ENCODE results near the gene CPN1. TPM values are rescaled to one million over a fixed set of nuclear protein-coding genes. Genes with fewer than 3 reads are reported as not detected.
"Not testable (repeated sequence)": the region's sequence is repeated elsewhere in the genome, so short reads cannot be mapped to it uniquely, and the experiment has no call there.

The CPN1 gene
- polyA plus RNA-seq, 3 donors = 3.1 to 3.2 (median 3.1) TPM

GRCh38 chr10:100027416-100027815 is 54.3 kb downstream of the CPN1 start:
- DNase-seq (ENCODE audit: low read depth in 3 of 3, low spot score in 2 of 3) = no peak

DNA sequence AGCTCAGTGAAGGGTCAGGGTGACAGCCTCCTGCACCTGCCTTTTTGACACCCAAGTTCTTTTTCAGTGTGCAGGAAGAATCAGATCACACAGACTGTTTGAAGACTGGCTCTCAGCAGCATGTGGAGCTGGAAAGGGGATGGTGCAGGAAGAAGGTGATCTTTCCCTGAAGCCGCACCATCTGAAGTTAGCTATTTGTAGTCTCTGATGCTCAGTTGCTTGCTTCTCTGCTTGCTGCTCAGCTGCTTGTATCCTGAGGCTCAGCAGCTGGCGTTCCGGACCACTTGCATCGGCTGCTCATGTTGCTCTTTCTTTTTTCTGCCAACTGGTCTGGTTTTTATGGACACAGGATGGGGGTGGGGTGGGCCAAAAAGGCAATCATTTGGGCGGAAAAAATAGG is 56.1 kb downstream of the CPN1 start:
- DNase-seq (ENCODE audit: low read depth in 3 of 3, low spot score in 2 of 3) = peak in 2 of 3 donors; percentile 63 to 70

DNA sequence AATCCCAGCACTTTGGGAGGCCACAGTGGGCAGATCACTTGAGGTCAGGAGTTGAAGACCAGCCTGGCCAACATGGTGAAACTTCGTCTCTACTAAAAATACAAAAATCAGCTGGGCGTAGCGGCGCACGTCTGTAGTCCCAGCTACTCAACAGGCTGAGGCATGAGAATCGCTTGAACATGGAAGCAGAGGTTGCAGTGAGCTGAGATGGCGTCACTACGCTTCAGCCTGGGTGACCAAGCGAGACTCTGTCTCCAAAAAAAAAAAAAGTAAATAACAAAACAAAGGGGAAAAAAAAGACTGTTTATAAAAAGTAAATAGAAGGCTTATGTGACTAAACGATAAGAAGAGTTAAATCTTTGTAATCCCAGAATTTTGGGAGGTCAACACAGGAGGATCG is 56.9 kb downstream of the CPN1 start:
- DNase-seq (ENCODE audit: low read depth in 3 of 3, low spot score in 2 of 3) = no peak

GRCh38 chr10:100022403-100022802 is 59.3 kb downstream of the CPN1 start:
- no peak for DNase-seq (ENCODE audit: low read depth in 3 of 3, low spot score in 2 of 3)

- no peak for DNase-seq (ENCODE audit: low read depth in 3 of 3, low spot score in 2 of 3)
These were observed 60.3 kb downstream of the CPN1 start for GRCh38 chr10:100021322-100021721.

- no peak for DNase-seq (ENCODE audit: low read depth in 3 of 3, low spot score in 2 of 3)
These were observed 60.8 kb downstream of the CPN1 start for GRCh38 chr10:100020886-100021253.

DNA sequence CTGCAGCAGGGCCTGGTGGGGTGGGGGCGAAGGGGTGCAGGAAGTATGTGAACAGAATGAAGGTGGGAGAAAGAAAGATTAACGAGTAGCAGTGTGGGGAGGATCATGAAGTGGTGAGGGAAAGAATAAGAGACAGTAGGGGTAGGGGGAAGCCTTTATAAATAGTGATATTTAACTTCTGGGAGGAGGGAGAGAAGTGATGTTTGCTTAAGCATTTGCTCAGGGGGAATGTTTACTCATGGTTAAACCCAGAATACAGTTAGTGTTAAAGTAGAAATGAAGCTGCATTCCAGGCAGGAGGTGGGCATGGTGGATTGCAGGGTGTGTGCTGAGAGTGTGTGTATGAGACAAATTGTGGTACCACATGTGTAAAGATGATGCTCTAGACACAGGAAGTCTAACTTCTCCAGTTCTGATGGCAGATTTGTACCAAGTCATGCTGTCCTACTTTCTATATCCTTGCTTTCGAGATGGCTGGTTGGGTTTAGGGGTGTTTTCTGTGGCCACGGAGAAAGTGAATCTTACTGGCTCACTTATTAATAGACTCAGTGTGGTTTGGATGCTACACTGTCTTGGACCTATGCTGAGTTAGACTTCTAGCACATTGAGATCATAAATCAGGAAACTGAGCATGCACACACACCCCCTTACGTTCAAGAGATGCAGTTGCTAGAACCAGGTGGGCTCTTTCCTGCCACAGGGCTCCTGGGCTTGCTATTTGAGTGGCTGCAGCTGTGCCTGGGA is 61.4 kb downstream of the CPN1 start:
- DNase-seq (ENCODE audit: low read depth in 3 of 3, low spot score in 2 of 3) = no peak

DNA sequence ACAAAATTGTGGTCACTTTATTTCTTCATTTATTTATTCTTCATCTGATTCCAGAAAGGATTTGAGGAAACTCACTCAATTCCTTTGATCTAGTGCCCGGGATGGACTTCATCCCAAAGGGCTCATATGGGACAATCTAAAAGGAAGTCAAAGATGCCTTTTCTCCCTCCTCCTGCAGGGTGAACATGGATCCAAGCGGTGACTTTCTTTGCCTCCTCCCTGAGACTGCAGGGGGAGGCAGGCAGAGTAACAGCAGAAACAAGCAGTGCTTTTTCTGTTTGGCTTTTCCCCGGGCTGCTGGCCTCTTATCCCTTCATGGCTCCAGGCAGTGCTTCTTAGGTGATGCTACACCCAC is 61.9 kb downstream of the CPN1 start:
- no peak for DNase-seq (ENCODE audit: low read depth in 3 of 3, low spot score in 2 of 3)

DNA sequence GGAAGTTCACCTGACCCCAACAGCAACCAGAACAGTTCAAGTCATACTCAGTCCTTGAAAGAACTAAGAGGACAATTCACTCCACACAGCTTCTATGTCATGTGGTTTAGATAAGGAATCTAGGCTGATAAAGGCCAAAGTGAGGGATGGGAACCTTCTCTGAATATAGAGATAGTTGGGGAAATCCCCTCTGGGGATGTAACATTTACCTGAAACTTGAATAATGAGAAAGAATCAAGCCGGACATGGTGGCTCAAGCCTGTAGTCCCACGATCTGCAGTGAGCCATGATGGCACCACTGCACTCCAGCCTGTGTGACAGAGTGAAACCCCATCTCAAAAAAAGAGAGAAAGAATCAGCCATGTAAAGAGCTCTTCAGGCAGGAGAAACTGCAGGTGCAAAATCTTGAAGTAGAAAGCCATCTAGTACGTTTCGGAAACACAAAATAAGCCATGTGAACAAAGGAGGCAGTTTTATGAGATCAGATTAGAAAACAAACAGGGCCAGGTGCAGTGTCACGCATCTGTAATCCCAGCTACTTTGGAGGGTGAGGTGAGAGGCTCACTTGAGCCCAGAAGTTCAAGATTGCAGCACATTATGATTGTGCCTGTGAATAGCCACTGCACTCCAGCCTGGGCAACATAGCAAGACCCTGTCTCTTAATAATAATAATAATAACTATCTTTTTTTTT is 67.5 kb downstream of the CPN1 start:
- DNase-seq (ENCODE audit: low read depth in 3 of 3, low spot score in 2 of 3) = no peak

- no peak for DNase-seq (ENCODE audit: low read depth in 3 of 3, low spot score in 2 of 3)
These were observed 68.0 kb downstream of the CPN1 start for GRCh38 chr10:100013621-100014020.

GRCh38 chr10:100011906-100012305 is 69.8 kb downstream of the CPN1 start:
- not testable (repeated sequence) for DNase-seq (ENCODE audit: low read depth in 3 of 3, low spot score in 2 of 3)

DNA sequence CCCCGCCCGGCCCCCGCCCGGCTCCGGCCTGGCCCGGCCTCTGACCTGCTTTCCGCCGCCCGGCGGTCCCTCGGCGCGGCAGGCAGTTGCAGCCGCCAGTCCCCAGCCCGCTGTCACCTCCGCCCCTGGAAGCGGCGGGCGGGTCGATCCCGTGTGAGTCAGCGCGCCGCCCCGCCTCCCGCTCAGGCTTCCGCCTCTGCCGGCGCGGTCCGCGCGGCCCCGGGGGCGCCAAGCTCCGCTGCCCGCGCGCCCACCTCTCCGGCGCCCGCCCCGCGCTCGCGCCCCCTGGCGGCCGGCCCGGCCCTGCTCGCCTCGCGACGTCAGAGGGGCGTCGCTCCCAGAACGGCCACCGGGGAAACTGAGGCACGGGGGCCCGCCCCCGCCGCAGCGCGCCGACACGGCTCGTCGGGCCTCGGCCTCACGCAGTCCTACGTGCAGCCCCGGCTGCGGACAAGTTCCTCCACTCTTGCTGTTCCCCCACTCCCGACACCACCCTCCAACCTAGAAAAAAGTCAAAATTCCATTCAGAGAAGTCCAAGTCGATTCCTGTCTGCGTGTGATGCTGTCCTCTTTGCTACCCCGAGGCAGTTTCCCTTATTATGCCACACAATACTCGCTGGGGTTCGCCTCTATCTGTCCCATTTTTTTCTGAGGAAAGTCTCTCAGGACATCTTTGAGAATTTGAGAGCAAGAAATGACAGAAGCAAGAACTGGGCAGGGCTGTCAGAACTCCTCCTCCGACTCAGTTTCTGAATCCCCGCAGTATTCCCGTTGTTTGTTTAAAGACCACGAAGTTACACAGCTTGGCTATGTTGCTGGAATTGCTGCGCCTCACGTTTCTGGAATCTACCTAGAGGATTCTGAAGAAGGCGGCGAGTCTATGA is 71.6 kb downstream of the CPN1 start, which contains the start of gene DNMBP:
Gene DNMBP, minus strand, starts transcription at position 155 of the 884 bp plus-strand sequence. CDS start 37,823 bp downstream, outside the sequence.
- DNase-seq (ENCODE audit: low read depth in 3 of 3, low spot score in 2 of 3) = peak in 2 of 3 donors; percentile 74 to 76

DNA sequence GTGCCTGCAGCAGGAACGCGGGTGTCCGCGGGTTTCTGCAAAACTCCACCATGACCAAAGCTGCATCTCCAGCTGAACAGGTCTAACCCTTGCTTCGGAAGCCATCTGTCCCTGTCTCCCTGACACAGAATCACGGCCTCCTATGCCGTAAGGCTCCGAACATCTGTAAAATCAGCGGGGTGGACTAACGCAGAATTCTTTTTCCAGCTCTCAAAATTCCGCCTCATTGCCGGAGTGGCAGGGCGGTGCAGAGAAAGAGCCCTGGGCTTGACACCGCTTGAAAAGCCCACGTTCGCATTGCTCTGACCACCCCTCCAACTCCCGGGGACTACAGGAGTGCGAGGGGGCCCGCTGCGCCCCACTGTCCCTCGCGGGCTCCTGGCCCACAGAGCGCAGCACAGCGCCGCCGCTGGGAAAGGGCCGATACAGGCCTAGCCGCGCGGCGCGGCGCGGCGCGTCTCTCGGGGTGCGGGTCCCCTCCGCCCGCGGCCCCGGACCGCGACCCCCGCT is 72.3 kb downstream of the CPN1 start:
- no peak for DNase-seq (ENCODE audit: low read depth in 3 of 3, low spot score in 2 of 3)

GRCh38 chr10:100008708-100009282 is 72.9 kb downstream of the CPN1 start:
- no peak for DNase-seq (ENCODE audit: low read depth in 3 of 3, low spot score in 2 of 3)

- DNase-seq (ENCODE audit: low read depth in 3 of 3, low spot score in 2 of 3) = no peak
These were observed 73.5 kb downstream of the CPN1 start for GRCh38 chr10:100008142-100008522.

GRCh38 chr10:100007231-100008141 is 74.2 kb downstream of the CPN1 start:
- DNase-seq (ENCODE audit: low read depth in 3 of 3, low spot score in 2 of 3) = no peak

GRCh38 chr10:100006243-100006886 is 75.3 kb downstream of the CPN1 start:
- no peak for DNase-seq (ENCODE audit: low read depth in 3 of 3, low spot score in 2 of 3)

DNA sequence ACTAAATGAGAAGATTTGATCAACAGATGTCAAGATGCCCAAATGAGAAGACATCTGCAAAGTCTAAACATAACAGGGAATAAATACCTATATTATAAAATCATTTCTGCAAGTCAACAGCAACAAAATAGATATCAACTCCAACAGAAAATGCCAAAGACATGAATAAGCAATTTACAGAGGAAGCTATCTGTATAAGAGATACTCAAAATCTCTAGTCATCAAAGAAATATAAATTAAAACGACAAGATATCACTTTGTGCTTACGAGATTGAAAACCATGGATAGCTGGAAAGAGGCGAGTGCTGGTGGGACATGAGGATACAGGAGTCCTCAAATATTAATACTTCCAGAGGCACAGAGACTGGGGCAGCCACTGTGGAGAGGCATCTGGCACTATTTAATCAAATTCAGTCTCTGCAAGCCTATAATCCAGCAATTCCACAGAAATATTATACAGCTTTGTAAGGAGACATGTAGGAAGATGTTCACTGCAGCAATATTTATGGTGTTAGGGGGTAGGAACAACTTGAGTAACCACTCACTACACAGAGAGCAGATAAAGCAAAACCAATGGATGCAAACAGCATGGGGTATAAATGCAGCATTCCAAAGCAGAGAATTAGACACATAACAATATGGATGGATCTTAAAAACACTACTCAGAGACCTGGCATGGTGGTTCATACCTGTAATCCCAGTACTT is 76.7 kb downstream of the CPN1 start:
- no peak for DNase-seq (ENCODE audit: low read depth in 3 of 3, low spot score in 2 of 3)

Data from right renal cortex interstitium (tissue), 3 donors.